LNCaP clone FGC (cell line): ENCODE results near the gene FZD4.
A peak's percentile ranks its signal among the peaks of the same experiment; 100 is the strongest.
"Not testable (repeated sequence)": the region's sequence is repeated elsewhere in the genome, so short reads cannot be mapped to it uniquely, and the experiment has no call there.

Source experiments
- DNase-seq: peaks from one replicate; pipeline ENCODE4 v3.0.0-alpha.2; 2011; ENCODE audit warnings: low read depth
- H3K4me3 ChIP-seq: 2 replicates; pipeline ENCODE4 v1.5.1; 2011; ENCODE audit warnings: mild to moderate bottlenecking, low read depth, low read length, control low read depth
- TF ChIP-seq, protein P1 (sequence below): IDR thresholded peaks from 2 replicates; pipeline ENCODE4 v1.5.1; 2012; ENCODE audit warnings: mild to moderate bottlenecking; ENCODE audit not compliant: control insufficient read depth, insufficient read depth; ENCODE audit errors: extremely low read depth

FZD4 gene

DNA sequence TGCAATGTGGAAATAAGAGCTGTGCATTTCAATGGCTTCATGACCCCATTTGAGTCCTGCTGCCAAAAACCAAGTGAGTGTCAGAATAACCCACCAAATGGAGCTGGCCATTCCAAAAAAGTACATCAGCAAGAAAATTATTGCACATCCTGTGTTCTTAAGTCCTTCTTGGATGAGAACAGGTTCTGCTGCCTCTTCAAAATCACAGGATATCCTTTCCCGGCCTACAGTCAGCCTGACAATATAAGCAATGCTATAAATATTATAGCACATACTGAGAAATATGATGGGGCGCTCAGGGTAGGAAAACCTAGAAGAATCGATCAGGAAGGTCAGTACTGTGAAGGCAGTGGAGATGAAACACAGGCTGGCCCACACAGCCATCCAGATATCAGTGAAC, 3.5 kb downstream of the FZD4 start:
- no peak overlapping the region for H3K4me3 ChIP-seq

DNA sequence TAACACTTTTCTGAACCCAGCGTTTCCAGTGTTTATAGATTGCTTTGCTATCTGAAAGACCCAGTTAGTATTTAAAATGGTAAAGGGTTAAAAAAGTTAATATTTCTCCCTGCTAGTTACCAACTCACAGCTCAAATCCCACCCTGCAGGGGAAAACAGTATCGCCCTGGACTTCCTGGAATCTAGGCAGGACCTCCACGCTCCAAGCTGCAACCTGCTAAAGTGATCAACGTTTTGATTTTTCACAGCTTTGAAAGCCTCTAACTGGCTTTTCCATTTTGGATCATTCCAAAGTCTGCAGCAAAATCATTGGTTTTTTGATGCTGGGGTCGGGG, 4.6 kb downstream of the FZD4 start:
- TF ChIP-seq, protein P1, sequence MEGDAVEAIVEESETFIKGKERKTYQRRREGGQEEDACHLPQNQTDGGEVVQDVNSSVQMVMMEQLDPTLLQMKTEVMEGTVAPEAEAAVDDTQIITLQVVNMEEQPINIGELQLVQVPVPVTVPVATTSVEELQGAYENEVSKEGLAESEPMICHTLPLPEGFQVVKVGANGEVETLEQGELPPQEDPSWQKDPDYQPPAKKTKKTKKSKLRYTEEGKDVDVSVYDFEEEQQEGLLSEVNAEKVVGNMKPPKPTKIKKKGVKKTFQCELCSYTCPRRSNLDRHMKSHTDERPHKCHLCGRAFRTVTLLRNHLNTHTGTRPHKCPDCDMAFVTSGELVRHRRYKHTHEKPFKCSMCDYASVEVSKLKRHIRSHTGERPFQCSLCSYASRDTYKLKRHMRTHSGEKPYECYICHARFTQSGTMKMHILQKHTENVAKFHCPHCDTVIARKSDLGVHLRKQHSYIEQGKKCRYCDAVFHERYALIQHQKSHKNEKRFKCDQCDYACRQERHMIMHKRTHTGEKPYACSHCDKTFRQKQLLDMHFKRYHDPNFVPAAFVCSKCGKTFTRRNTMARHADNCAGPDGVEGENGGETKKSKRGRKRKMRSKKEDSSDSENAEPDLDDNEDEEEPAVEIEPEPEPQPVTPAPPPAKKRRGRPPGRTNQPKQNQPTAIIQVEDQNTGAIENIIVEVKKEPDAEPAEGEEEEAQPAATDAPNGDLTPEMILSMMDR: no peak
- H3K4me3 ChIP-seq: no peak overlapping the region
- no peak for DNase-seq

More for the DNA sequence above, 3.5 kb downstream of the FZD4 start:
- no peak for DNase-seq
- TF ChIP-seq, protein P1: no peak

DNA sequence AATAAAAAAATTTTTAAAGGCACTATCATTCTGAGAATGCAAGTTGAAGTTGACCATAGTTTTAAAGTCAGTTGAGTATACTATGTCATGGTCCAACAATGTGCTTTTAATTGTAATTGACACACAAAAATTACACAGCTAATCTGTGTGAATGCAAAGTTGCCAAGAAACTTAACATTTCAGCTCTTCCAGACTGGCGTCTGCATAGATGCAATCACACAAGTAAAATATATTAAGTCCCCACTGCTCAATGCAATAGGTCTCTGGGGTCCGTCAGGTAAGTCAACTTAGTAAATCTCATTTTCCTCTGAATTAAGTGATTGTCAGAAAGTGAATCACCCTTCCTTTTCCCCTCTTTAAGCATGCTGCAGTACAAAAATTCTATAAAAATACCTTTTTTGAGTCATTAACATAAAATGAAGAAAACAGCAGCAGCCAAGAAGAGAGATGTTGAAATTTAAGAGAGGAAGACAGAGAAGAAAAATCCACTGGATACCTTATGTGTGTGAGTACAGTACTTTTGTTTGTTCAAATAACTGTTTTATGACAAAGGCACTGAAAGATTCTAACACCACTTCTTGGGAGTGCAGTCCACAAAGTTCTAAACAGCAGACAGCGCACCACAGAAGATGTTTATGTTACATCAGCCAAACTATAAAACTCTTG, 5.1 kb downstream of the FZD4 start:
- TF ChIP-seq, protein P1: no peak
- no peak overlapping the region for H3K4me3 ChIP-seq
- no peak for DNase-seq

DNA sequence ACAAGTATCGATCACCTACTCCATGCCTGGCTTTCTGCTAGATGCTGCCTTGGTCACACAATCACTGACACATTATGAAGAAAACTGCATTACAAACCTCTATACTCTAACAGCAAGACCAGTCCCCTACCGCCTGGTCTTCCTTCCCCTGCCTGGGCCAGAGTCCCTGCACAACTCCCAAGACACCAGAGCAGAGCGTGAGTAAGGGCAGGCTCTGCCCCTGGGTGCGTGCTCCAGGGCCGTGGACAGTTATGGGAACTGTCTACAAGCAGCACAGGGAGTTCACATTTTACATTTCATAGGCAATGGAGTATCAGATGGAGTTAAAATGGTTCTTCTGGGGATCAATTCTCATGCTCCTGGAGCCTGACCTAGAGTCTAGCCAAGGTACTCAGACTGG, 6.5 kb downstream of the FZD4 start:
- TF ChIP-seq, protein P1: no peak
- H3K4me3 ChIP-seq: no peak overlapping the region
- DNase-seq: no peak

DNA sequence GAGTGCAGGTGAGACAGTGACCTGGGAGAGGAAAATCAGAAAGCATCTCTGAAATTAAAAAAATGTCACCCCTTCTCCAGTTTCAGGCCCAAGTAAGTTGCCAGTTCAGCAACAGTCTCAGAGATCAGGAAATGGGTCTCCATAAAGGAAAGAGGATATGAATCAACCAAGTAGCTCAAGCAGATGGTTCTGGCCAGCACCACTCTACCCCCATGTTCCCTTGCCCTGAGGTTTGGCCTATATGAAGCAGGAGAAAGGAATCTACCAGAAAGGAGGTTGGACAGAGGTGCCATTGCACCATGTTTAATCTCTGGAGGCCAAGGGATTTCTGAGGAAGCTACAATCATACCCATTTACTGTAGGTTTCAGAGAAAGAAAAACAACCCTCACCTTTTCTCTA, 7.7 kb downstream of the FZD4 start:
- TF ChIP-seq, protein P1: no peak
- DNase-seq: no peak
- no peak overlapping the region for H3K4me3 ChIP-seq

DNA sequence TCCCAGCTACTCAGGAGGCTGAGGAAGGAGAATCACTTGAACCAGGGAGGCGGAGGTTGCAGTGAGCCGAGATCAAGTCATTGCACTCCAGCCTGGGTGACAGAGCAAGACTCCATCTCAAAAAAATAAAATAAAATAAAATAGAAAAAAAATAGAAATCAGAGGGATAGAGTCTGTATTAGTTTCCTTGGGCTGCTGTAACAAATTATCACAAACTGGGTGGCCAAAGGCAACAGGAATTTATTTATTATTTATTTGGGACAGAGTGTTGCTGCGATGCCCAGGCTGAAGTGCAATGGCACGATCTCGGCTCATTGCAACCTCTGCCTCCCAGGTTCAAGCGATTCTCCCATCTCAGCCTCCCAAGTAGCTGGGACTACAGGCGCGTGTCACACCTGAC, 11.7 kb downstream of the FZD4 start:
- not testable (repeated sequence) for DNase-seq, H3K4me3 ChIP-seq

DNA sequence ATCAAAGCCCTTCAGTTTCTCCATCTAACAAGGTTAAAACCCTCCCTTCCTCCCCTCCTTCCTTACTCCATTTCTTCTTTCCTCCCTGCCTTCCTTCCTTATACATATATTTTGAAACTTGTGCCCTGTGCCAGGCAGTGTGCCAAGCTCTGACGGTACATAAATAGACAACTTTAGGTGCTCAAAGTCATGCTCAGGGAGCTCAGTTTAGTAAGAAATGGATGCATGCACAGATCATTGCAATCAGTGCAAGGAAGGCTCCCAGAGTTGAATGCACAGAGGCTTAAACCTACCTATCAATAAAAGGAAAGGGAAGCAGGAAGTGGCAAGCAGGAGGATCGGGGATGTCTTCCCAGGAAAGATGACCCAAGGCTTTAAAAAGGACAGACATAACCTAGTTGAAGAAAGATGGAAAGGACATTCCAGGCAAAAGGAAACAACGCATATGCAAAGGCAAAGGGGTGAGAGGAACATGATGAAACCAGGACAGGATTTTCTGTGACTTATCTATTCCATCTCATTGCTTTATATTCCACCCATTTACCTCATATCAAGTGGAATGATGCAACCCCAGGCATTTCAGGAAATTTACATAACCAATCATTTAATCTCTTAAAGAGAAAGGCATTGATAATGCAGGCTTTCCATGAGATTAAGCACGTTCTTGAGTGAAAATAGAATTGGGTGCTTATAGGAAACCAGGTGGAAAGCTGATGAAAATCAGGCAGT, 13.2 kb downstream of the FZD4 start:
- peak; percentile 14 for DNase-seq
- TF ChIP-seq, protein P1: no peak
- H3K4me3 ChIP-seq: no peak overlapping the region
